Measurements from ENCODE around the gene CCDC33.

DNA sequence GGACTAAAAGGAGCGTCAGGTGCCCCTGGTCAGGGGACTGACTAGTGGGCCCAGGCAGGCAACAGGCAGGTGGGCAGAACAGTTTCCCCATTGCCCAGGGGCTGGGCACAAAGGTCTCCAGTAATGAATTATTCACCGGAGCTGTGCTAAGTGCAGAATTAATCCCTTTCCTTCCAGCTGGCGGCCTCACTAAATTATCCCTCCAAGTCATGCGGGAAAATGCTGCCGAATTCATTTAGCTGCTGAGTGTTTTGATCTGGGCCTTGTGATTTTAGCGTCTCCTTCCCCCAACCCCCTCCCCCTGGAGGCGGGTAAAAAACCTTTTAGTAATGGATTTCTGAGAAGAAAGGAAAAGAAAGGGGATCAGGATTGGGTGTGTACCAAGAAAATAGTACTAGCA, 47.2 kb downstream of the CCDC33 start:
- TF ChIP-seq EZH2phosphoT487 (IDR thresholded peaks at IDR 0.05; ENCODE audit: insufficient read depth, low read depth) (no peak), EZH2 (IDR thresholded peaks at IDR 0.05; ENCODE audit: insufficient read depth, poor library complexity, severe bottlenecking) (no peak)
